ENCODE measurements around the gene PKNOX2. TPM values are rescaled to one million over a fixed set of nuclear protein-coding genes. Genes with fewer than 3 reads are reported as not detected.

PKNOX2 gene
- total and polyA plus RNA-seq, 10 of the 15 experiments (the other 5 are each of a cell fraction or from before 2014, with no cell fraction given), result not detected

GRCh38 chr11:125132071-125132470, 32.5 kb upstream of the PKNOX2 start:
- in situ Hi-C loops (cut with MboI) (no loop called here), intact Hi-C loops (cut with micrococcal nuclease; ENCODE audit: unreplicated experiment) (no loop called here)
- no peak overlapping the region for H3K9ac ChIP-seq (ENCODE audit: control insufficient read depth, insufficient read depth, low read length)
- H3K9me3 ChIP-seq (replicated peaks; ENCODE audit: control insufficient read depth, insufficient read depth, low read length), result no peaks in the 10 kb centered on the region
- H3K4me1 ChIP-seq (ENCODE audit: control insufficient read depth, insufficient read depth, low read length), result no peaks in the 10 kb centered on the region
- WGBS (ENCODE audit: insufficient coverage, insufficient replicate concordance, low lambda C conversion rate, missing lambda C conversion rate), result 0% methylated on average over 1 of the region's 1 CpG
- H3K27me3 ChIP-seq (replicated peaks in 1 of 2; ENCODE audit: control insufficient read depth in 2 of 2, insufficient read depth in 2 of 2, low read length in 1 of 2), result no peaks in the 10 kb centered on the region; a peak in 1 of 4 replicates
- no peak overlapping the region for H3K4me3 ChIP-seq
- no TSS peak for BruUV-seq (replicated peaks)
- H4K20me1 ChIP-seq (ENCODE audit: control insufficient read depth, insufficient read depth), result no peaks in the 10 kb centered on the region
- no peak for ATAC-seq
- POLR2A ChIA-PET, result no interaction called here
- no peak overlapping the region for H2AFZ ChIP-seq (ENCODE audit: control insufficient read depth, low read depth, low read length)
- no peak for FAIRE-seq
- no peaks in the 10 kb centered on the region for H3K79me2 ChIP-seq (ENCODE audit: control insufficient read depth, insufficient read depth, low read length)
- no peak for TF ChIP-seq RELA (IDR thresholded peaks at IDR 0.05; ENCODE audit: borderline replicate concordance, partially characterized antibody)
- TF ChIP-seq BRCA1 (IDR thresholded peaks at IDR 0.05; ENCODE audit: low read depth, low read length), result no peak
- no peak for TF ChIP-seq BACH1 (IDR thresholded peaks at IDR 0.05; ENCODE audit: borderline replicate concordance)
- no peak for TF ChIP-seq KDM1A (IDR thresholded peaks at IDR 0.05; ENCODE audit: borderline replicate concordance)
- no peak for TF ChIP-seq NFYA (IDR thresholded peaks at IDR 0.05; ENCODE audit: borderline replicate concordance, low read depth, low read length)
- TF ChIP-seq ZNF217 (IDR thresholded peaks at IDR 0.05), result no peak
- no peak for TF ChIP-seq TCF3 (IDR thresholded peaks at IDR 0.05; ENCODE audit: borderline replicate concordance, insufficient read depth, low read depth, low read length)
- no peak for TF ChIP-seq ATF7 (IDR thresholded peaks at IDR 0.05; ENCODE audit: low read depth)
- no peak for TF ChIP-seq STAT1 (conservative IDR thresholded peaks at IDR 0.05)
- TF ChIP-seq, protein P1, sequence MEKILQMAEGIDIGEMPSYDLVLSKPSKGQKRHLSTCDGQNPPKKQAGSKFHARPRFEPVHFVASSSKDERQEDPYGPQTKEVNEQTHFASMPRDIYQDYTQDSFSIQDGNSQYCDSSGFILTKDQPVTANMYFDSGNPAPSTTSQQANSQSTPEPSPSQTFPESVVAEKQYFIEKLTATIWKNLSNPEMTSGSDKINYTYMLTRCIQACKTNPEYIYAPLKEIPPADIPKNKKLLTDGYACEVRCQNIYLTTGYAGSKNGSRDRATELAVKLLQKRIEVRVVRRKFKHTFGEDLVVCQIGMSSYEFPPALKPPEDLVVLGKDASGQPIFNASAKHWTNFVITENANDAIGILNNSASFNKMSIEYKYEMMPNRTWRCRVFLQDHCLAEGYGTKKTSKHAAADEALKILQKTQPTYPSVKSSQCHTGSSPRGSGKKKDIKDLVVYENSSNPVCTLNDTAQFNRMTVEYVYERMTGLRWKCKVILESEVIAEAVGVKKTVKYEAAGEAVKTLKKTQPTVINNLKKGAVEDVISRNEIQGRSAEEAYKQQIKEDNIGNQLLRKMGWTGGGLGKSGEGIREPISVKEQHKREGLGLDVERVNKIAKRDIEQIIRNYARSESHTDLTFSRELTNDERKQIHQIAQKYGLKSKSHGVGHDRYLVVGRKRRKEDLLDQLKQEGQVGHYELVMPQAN (conservative IDR thresholded peaks at IDR 0.05), result no peak
- TF ChIP-seq SPI1 (IDR thresholded peaks at IDR 0.05; ENCODE audit: borderline replicate concordance, insufficient read depth, low read depth, low read length), result no peak
- no peak for TF ChIP-seq EZH2 (IDR thresholded peaks at IDR 0.05; ENCODE audit: borderline replicate concordance, control insufficient read depth, low read depth, low read length)
- TF ChIP-seq, protein P2, sequence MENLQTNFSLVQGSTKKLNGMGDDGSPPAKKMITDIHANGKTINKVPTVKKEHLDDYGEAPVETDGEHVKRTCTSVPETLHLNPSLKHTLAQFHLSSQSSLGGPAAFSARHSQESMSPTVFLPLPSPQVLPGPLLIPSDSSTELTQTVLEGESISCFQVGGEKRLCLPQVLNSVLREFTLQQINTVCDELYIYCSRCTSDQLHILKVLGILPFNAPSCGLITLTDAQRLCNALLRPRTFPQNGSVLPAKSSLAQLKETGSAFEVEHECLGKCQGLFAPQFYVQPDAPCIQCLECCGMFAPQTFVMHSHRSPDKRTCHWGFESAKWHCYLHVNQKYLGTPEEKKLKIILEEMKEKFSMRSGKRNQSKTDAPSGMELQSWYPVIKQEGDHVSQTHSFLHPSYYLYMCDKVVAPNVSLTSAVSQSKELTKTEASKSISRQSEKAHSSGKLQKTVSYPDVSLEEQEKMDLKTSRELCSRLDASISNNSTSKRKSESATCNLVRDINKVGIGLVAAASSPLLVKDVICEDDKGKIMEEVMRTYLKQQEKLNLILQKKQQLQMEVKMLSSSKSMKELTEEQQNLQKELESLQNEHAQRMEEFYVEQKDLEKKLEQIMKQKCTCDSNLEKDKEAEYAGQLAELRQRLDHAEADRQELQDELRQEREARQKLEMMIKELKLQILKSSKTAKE (IDR thresholded peaks at IDR 0.05; ENCODE audit: low read depth, poor library complexity, severe bottlenecking), result no peak
- TF ChIP-seq SMAD5 (IDR thresholded peaks at IDR 0.05; ENCODE audit: low read depth), result no peak
- TF ChIP-seq, protein P3, sequence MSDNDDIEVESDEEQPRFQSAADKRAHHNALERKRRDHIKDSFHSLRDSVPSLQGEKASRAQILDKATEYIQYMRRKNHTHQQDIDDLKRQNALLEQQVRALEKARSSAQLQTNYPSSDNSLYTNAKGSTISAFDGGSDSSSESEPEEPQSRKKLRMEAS (IDR thresholded peaks at IDR 0.05; ENCODE audit: low read depth, low read length), result no peak
- no peak for TF ChIP-seq NR2C1 (IDR thresholded peaks at IDR 0.05)
- TF ChIP-seq FOS (IDR thresholded peaks at IDR 0.05; ENCODE audit: borderline replicate concordance, extremely low read depth, insufficient read length), result no peak
- TF ChIP-seq ZNF622 (IDR thresholded peaks at IDR 0.05), result no peak
- no peak for TF ChIP-seq IKZF2 (IDR thresholded peaks at IDR 0.05)
- RAD21 ChIA-PET (ENCODE audit: unreplicated experiment), result interaction anchor here (1.2 kb wide), 1 partner anchor 10 kb away, joined by 3 read pairs; no protein-coding TSS in a partner anchor
- no peak overlapping the region for H3K27ac ChIP-seq (ENCODE audit: control insufficient read depth, insufficient read depth)
- H3K4me2 ChIP-seq (ENCODE audit: control insufficient read depth, insufficient read depth), result no peak overlapping the region
- CTCF ChIA-PET, result interaction anchor here (1.0 kb wide), 1 partner anchor 167 kb away, joined by 3 read pairs; no protein-coding TSS in a partner anchor
- DNase-seq (ENCODE audit: low read depth, low spot score), result no peak
- SMC1A ChIA-PET (ENCODE audit: uncharacterized antibody, unreplicated experiment), result interaction anchor here (0.9 kb wide), 1 partner anchor 20 kb away, joined by 3 read pairs; no protein-coding TSS in a partner anchor
- H3K36me3 ChIP-seq (ENCODE audit: control insufficient read depth in 2 of 2, insufficient read depth in 2 of 2, low read length in 1 of 2), result no peaks in the 10 kb centered on the region

All from GM12878 (cell line).